Naive thymus-derived CD8-positive, alpha-beta T cell (primary cell): Measurements from ENCODE around the gene POU5F1. TPM values are rescaled to one million over a fixed set of nuclear protein-coding genes. Genes with fewer than 3 reads are reported as not detected.
"Not testable (repeated sequence)": the region's sequence is repeated elsewhere in the genome, so short reads cannot be mapped to it uniquely, and the experiment has no call there.

Experiments used
- ATAC-seq, 2 donors: fragments of 150-1000 bp; cut with Tn5 transposase in 1 of 2; sonication (Bioruptor Pico), chemical (Tn5 transposase) in 1 of 2; 1 replicate in 1 of 2; 2 replicates in 1 of 2; pipeline ENCODE4 v1.10.0; 2021; ENCODE audit warnings: mild to moderate bottlenecking in 2 of 2, moderate library complexity in 2 of 2
- POLR2A ChIA-PET: fragments of 350-600 bp; sonication (Branson Sonifier 250); formaldehyde crosslinking; loops from one replicate; lab custom pipeline; 2021; ENCODE audit warnings: antibody characterized with exemption; lab: Charles Lee
- DNase-seq, 10 donors: peaks; one replicate each; pipeline versions ENCODE4 v3.0.0 to v3.0.0-alpha.2; 2020 to 2022
- H3K27ac Mint-ChIP-seq, 10 donors: one replicate each; pipeline ENCODE4 v1.8.0; 2020 to 2022; ENCODE audit warnings: mild to moderate bottlenecking in 10 of 10, mixed read lengths in 10 of 10, moderate library complexity in 4 of 10, inconsistent platforms in 1 of 10
- H3K27me3 Mint-ChIP-seq, 5 donors: one replicate each; pipeline ENCODE4 v1.8.0; 2021 to 2022; ENCODE audit warnings: mixed read lengths in 5 of 5
- H3K36me3 Mint-ChIP-seq, 3 donors: one replicate each; pipeline ENCODE4 v1.8.0; 2020 to 2022; ENCODE audit warnings: mixed read lengths in 3 of 3, mild to moderate bottlenecking in 2 of 3, inconsistent platforms in 1 of 3
- H3K4me1 Mint-ChIP-seq, 4 donors: one replicate each; pipeline ENCODE4 v1.8.0; 2021 to 2022; ENCODE audit warnings: mixed read lengths in 4 of 4
- H3K4me3 Mint-ChIP-seq, 10 donors: one replicate each; pipeline ENCODE4 v1.8.0; 2020 to 2022; ENCODE audit warnings: mild to moderate bottlenecking in 10 of 10, mixed read lengths in 10 of 10, moderate library complexity in 6 of 10, inconsistent platforms in 1 of 10
- H3K9me3 Mint-ChIP-seq, 9 donors: one replicate each; pipeline ENCODE4 v1.8.0; 2020 to 2022; ENCODE audit warnings: mixed read lengths in 9 of 9, mild to moderate bottlenecking in 3 of 9, inconsistent platforms in 1 of 9, moderate library complexity in 1 of 9
- polyA plus RNA-seq, 3 donors: library from polyadenylated mRNA; unstranded; fragments of 300-500 nt; fragmentation: Illumina TruSeq; gene quantifications; one replicate each; pipeline ENCODE4 v1.2.3, GENCODE V29; 2021
- total RNA-seq, 8 experiments: library from RNA in 2 of 8; stranded (reverse) in 2 of 8; gene quantifications; one replicate each; pipeline ENCODE4 v1.2.3 and lab custom pipeline; 2021 to 2026

POU5F1 gene
- total and polyA plus RNA-seq, 5 experiments from 2014 or later = 0.85 to 1.6 TPM; not detected in 3

DNA sequence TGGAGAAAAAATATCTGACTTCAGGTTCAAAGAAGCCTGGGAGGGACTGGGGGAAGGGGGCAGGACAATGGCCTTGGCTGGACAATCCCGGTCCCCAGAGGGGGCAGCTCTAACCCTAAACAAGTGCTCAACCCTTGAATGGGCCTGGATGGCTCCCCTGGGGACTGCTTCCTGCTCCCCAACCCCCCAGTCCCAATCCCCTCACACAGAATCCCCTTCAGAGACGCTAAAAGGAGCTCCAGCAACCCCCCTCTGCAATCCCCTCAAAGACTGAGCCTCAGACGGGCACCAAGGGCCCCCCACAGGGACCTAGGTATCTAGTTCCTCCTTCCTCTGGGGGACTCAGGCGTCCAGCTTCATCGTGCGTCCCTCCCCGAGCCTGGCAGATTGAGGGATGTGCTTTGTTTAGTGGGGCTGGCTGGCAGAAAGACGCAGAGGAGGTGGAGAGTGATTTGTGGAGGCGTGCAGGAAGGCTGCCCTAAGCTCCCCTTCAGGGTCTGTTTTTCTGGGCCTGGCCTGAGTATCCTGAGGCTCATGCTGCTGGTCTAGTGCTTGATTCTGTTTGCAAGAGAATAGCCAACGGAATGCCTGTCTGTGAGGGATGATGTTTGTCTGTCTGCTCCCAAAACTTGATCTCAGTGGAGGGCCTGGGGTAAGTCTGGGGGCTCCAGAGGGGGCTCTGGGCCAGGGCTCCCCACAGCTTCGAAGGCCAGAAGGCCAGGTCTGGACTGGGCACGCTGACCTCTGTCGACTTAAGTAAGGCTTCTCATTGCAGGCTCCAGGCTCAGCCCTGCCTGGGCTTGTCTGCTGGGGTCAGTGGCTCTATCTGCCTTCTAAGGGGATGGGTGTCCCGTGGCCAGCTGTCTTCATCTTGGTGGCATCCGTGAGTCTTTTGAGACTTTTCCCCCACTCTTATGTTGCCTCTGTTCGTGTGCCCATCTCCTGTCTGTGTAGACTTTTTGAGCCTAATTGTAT lies 1.7 kb upstream of the POU5F1 start:
- peak overlapping the region in 2 of 10 donors; percentile 11 to 52 for H3K27ac Mint-ChIP-seq
- peaks cover 0 to 11% (median 9%) of the 10 kb centered on the region in 4 donors for H3K4me1 Mint-ChIP-seq
- H3K9me3 Mint-ChIP-seq = no peaks in the 10 kb centered on the region
- DNase-seq (no peak), ATAC-seq (no peak)
- H3K4me3 Mint-ChIP-seq = no peak overlapping the region
- POLR2A ChIA-PET = no interaction called here
- no peaks in the 10 kb centered on the region for H3K36me3 Mint-ChIP-seq
- no peaks in the 10 kb centered on the region for H3K27me3 Mint-ChIP-seq

DNA sequence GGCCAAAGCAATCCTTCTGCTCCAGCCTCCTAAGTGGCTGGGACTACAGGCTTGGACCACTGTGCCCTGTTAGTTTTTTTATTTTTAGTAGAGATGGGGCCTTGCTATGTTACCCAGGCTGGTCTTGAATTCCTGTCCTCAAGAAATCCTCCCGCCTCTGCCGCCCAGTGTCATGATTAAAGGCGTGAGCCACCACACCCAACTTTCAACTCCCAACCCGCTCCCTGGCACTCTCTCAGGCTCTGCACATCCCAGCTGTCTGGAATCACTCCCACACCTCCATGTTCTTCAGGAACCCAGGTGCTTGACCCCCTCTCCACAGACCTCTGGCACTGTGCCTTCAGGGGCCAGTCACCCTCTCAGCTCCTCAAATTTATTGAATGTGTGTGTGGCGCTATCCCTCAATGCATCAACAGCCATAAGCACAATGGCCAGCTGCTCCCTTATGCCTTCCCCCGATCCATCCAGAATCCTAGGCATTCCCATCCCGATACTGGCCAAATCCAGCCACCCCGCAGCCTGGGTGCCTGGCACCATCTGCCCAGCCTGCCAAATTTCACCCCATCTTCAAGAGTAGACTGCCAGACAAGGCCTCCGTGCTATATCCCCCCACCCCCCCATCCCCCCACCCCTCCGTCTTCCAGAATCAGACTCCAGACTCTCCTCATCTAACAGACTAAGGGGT lies 647 bp upstream of the POU5F1 start:
- no peak overlapping the region for H3K4me3 Mint-ChIP-seq
- H3K4me1 Mint-ChIP-seq = peaks cover 0 to 10% (median 7%) of the 10 kb centered on the region in 4 donors
- POLR2A ChIA-PET = no interaction called here
- no peaks in the 10 kb centered on the region for H3K9me3 Mint-ChIP-seq
- H3K27me3 Mint-ChIP-seq = no peaks in the 10 kb centered on the region
- ATAC-seq (no peak), DNase-seq (no peak)
- peak overlapping the region in 2 of 10 donors; percentile 77 to 81 for H3K27ac Mint-ChIP-seq
- H3K36me3 Mint-ChIP-seq = no peaks in the 10 kb centered on the region

DNA sequence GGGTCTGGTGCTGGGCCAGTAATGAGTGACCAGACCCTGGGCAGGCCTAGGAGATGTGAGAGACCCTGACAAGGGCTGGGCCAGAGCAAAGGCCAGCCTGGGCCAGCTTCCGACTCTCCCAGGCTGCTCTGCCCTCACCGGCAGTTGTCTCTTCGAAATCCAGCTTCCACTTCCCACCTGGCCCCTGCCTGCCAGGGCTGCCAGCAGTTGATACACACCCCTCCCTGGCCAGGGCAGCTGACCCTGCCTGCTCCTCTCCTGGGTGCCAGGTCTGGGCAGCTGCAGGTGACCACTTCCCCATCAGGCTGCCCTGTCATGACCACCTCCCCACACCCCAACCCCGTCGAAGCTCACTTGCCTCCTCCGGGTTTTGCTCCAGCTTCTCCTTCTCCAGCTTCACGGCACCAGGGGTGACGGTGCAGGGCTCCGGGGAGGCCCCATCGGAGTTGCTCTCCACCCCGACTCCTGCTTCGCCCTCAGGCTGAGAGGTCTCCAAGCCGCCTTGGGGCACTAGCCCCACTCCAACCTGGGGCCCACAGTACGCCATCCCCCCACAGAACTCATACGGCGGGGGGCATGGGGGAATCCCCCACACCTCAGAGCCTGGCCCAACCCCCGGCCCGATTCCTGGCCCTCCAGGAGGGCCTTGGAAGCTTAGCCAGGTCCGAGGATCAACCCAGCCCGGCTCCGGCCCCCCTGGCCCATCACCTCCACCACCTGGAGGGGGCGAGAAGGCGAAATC lies 453 bp downstream of the POU5F1 start:
- H3K27me3 Mint-ChIP-seq, H3K36me3 Mint-ChIP-seq, POLR2A ChIA-PET: not testable (repeated sequence)

DNA sequence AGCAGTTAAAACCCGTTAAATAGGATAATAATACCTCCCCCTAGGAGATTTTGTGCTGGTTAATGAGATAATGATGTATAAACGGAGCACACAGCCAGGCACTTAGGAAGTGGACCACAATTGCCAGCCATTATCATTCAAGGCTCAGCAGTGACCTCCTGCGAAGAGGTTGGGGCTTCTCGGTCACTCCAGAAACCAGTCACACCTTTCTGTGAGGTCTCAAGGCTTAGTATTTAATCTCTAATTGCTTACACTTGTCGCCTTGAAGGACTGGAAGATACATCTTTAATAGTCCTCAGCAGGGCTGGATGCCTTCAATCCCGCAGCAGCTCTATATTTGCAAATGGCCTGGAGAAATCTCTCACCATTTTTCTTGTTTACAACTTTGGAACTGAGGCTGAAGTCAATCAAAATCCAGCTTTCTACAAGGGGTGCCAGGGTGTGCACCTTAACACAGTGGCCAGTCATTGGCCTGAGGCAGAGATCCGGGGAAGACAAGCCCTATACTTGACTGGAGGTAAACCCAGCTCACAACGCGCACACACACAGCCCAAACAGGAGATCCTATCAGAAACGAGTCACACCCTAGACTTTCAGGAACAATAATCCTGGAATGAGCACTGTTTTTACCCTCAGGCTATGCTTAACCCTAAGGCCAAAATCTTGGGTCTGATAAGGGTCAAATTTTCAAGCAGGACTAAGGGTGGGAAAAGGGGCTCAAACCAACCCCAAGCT lies 1.2 kb downstream of the POU5F1 start:
- Mint-ChIP-seq H3K27ac (no peak overlapping the region), H3K4me1 (no peaks in the 10 kb centered on the region), H3K36me3 (no peaks in the 10 kb centered on the region), H3K27me3 (no peaks in the 10 kb centered on the region), H3K9me3 (no peaks in the 10 kb centered on the region), H3K4me3 (no peak overlapping the region)
- POLR2A ChIA-PET = interaction anchor here (0.5 kb wide), 1 partner anchor 13 kb away, joined by 3 read pairs; no protein-coding TSS in a partner anchor
- DNase-seq (no peak), ATAC-seq (no peak)

More for the DNA sequence above, 453 bp downstream of the POU5F1 start:
- not testable (repeated sequence) for H3K4me1 Mint-ChIP-seq, H3K9me3 Mint-ChIP-seq, DNase-seq, H3K27ac Mint-ChIP-seq, ATAC-seq, H3K4me3 Mint-ChIP-seq

DNA sequence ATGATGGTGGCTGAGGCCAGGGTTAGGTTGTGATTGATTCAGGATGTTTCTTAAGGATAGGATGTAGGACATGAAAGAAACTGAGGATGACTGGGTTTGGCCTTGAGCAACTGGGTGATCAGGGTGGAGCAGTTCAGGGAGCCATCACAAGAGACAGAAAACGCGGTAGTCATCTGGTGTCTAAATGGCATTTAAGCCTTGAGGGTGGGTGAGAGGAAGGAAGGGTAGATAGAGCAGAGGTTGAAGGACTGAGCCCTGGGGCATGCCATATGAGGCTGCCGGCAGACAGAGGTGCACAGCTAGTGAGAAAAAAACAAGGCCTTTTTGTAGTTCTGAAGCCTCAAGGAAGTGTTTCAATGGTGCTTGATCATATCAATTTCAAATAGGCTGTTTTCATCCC lies 1.9 kb downstream of the POU5F1 start:
- H3K27me3 Mint-ChIP-seq = no peaks in the 10 kb centered on the region
- DNase-seq (no peak), ATAC-seq (no peak)
- H3K9me3 Mint-ChIP-seq = no peaks in the 10 kb centered on the region
- POLR2A ChIA-PET = no interaction called here
- no peaks in the 10 kb centered on the region for H3K4me1 Mint-ChIP-seq
- peak overlapping the region in 2 of 10 donors; percentile 17 to 68 for H3K27ac Mint-ChIP-seq
- H3K4me3 Mint-ChIP-seq = no peak overlapping the region
- no peaks in the 10 kb centered on the region for H3K36me3 Mint-ChIP-seq

DNA sequence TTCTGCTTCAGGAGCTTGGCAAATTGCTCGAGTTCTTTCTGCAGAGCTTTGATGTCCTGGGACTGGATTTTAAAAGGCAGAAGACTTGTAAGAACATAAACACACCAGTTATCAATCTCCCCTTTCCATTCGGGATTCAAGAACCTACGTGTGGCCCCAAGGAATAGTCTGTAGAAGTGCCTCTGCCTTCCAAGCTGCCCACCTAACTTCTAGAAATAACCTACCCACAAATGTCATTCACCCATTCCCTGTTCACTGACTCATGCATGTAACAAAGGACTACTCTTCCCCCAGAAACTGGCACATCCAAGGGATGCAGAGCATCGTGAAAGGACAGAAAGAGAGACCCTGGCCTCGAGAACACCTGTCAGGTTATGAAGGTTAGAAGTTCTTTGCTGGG lies 4.5 kb downstream of the POU5F1 start:
- H3K27me3 Mint-ChIP-seq = no peaks in the 10 kb centered on the region
- peaks cover 0 to 5% (median 0%) of the 10 kb centered on the region in 3 donors for H3K36me3 Mint-ChIP-seq
- POLR2A ChIA-PET = no interaction called here
- DNase-seq (no peak), ATAC-seq (no peak)
- peaks cover 0 to 4% (median 0%) of the 10 kb centered on the region in 4 donors for H3K4me1 Mint-ChIP-seq
- no peak overlapping the region for H3K4me3 Mint-ChIP-seq
- H3K9me3 Mint-ChIP-seq = no peaks in the 10 kb centered on the region
- H3K27ac Mint-ChIP-seq = peak overlapping the region in 1 of 10 donors; percentile 41

DNA sequence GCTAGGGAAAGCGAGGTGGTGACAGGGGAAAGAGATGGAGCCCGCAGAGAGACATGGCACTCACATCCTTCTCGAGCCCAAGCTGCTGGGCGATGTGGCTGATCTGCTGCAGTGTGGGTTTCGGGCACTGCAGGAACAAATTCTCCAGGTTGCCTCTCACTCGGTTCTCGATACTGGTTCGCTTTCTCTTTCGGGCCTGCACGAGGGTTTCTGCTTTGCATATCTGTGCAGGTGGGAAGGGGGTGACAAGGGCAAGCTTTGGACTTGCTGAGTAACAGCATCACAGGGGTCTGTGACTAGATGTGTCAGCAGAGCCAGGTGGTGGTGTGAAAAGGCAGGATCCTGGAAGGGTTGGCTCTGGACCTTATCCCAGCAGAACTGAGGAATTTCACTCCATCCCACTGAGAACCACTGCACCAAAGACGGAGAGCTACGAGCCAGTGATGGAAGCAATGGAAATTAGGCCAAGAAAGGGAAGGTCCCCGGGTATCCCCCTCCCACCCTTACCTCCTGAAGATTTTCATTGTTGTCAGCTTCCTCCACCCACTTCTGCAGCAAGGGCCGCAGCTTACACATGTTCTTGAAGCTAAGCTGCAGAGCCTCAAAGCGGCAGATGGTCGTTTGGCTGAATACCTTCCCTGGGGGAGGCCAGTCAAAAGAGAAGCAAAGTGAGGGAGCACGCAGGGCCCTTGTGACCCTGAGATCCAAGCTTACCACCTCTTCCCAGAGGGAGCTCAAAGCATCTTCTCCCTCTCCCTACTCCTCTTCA lies 5.2 kb downstream of the POU5F1 start:
- H3K27me3 Mint-ChIP-seq, POLR2A ChIA-PET, DNase-seq, H3K4me1 Mint-ChIP-seq, H3K4me3 Mint-ChIP-seq, H3K36me3 Mint-ChIP-seq, H3K9me3 Mint-ChIP-seq, ATAC-seq: not testable (repeated sequence)
- H3K27ac Mint-ChIP-seq = peak overlapping the region in 1 of 10 donors; percentile 29

DNA sequence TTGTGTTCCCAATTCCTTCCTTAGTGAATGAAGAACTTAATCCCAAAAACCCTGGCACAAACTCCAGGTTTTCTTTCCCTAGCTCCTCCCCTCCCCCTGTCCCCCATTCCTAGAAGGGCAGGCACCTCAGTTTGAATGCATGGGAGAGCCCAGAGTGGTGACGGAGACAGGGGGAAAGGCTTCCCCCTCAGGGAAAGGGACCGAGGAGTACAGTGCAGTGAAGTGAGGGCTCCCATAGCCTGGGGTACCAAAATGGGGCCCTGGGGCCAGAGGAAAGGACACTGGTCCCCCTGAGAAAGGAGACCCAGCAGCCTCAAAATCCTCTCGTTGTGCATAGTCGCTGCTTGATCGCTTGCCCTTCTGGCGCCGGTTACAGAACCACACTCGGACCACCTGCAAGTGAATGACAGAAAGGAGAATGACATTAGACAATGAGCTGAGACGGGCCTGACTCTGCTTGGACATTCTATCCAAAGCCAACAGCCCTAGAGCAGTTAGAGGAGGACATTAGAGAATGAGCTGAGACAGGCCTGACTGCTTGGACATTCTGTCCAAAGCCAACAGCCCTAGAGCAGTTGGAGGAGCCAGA lies 5.9 kb downstream of the POU5F1 start:
- H3K27me3 Mint-ChIP-seq, POLR2A ChIA-PET, H3K9me3 Mint-ChIP-seq, DNase-seq, H3K4me1 Mint-ChIP-seq, H3K4me3 Mint-ChIP-seq, H3K36me3 Mint-ChIP-seq, ATAC-seq: not testable (repeated sequence)
- peak overlapping the region in 1 of 10 donors; percentile 29 for H3K27ac Mint-ChIP-seq

DNA sequence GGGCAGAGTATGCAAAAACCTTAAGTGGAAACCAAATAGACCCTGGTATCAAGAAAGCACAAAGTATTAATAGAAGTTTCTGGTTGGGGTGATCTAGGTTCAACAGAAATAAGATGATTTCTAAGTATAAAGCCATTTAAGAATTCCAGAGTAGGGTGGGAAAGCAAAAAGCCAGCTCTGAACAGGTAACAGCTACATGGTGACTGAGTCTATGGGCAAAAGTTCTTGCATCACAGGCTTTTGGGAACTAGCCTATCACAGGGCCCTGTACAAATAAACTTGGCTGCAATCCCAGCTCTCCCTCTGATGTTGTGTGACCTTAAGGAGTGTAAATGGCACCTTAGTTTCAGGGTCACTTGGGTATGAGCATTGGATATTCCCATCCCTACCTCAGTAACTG lies 6.6 kb downstream of the POU5F1 start:
- H3K4me1 Mint-ChIP-seq = peaks cover 4 to 9% (median 6%) of the 10 kb centered on the region in 4 donors
- H3K4me3 Mint-ChIP-seq = no peak overlapping the region
- no peak overlapping the region for H3K27ac Mint-ChIP-seq
- H3K9me3 Mint-ChIP-seq = no peaks in the 10 kb centered on the region
- H3K36me3 Mint-ChIP-seq = peaks cover 0 to 5% (median 0%) of the 10 kb centered on the region in 3 donors
- POLR2A ChIA-PET = no interaction called here
- DNase-seq (no peak), ATAC-seq (no peak)
- H3K27me3 Mint-ChIP-seq = no peaks in the 10 kb centered on the region

DNA sequence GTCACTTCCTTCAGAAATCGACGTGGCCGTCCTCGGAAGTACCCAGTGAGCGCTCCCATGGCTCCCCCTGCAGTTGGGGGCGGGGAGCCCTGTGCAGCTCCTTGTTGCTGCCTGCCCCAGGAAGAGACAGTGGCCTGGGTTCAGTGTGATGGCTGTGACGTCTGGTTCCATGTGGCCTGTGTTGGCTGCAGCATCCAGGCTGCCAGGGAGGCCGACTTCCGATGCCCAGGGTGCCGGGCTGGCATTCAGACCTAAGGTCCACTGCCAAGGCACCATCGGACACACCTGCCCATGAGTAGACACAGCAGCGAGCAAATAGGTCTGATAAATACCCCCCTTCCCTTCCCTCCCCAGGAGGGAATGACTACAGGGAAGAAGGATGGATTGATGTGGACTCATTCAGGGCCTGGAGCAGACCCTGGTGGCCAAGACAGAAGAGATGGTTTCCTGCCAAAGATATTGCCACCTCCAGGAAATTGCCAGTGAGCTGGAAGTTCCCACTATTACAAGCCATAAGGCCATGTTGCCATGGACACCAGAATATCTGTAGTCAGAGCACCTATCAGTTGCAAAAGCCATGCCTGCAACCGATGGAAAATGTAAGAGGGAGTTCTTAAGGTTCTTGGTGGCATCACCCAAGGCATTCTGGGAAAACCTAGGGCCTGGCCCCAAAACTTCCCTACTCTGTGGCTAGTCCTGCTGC lies 7.9 kb downstream of the POU5F1 start:
- H3K27ac Mint-ChIP-seq = no peak overlapping the region
- POLR2A ChIA-PET = no interaction called here

More for the DNA sequence above, 7.9 kb downstream of the POU5F1 start:
- Mint-ChIP-seq H3K4me1 (peaks cover 11 to 20% (median 17%) of the 10 kb centered on the region in 4 donors), H3K9me3 (no peaks in the 10 kb centered on the region), H3K4me3 (no peak overlapping the region), H3K36me3 (peaks cover 0 to 5% (median 0%) of the 10 kb centered on the region in 3 donors), H3K27me3 (no peaks in the 10 kb centered on the region)
- ATAC-seq (no peak), DNase-seq (no peak)
